EL (cell line): Measurements from ENCODE around the gene STEAP1.

Source experiments
- DNase-seq: peaks from one replicate; pipeline ENCODE4 v3.0.0-alpha.2; 2016

STEAP1 gene

GRCh38 chr7:90213521-90213920, 59.3 kb downstream of the STEAP1 start:
- no peak for DNase-seq
